HG02852 (cell line): Measurements from ENCODE around the gene SETDB1.
A peak's percentile ranks its signal among the peaks of the same experiment; 100 is the strongest.

Experiments
- ATAC-seq: cut with Tn5 transposase; IDR thresholded peaks from one replicate; pipeline ENCODE4 v1.9.1; 2021; ENCODE audit warnings: mild to moderate bottlenecking, moderate library complexity; ENCODE audit not compliant: unreplicated experiment

SETDB1 gene

GRCh38 chr1:151001602-151002001, 75.4 kb downstream of the SETDB1 start:
- ATAC-seq = no peak

- no peak for ATAC-seq
Measured at GRCh38 chr1:151002051-151002450, 75.9 kb downstream of the SETDB1 start.

GRCh38 chr1:151002611-151003010, 76.4 kb downstream of the SETDB1 start:
- no peak for ATAC-seq

GRCh38 chr1:151003180-151003579, 77.0 kb downstream of the SETDB1 start:
- ATAC-seq = no peak

- no peak for ATAC-seq
Measured at GRCh38 chr1:151005729-151006319, 79.7 kb downstream of the SETDB1 start.

- no peak for ATAC-seq
Measured at GRCh38 chr1:151006327-151007052, 80.3 kb downstream of the SETDB1 start, which contains the start of gene MINDY1. MINDY1 (minus strand) TSS chr1:151006902; CDS start chr1:151002617, 4,285 bp downstream.

GRCh38 chr1:151007853-151008243, 81.7 kb downstream of the SETDB1 start:
- ATAC-seq = no peak

GRCh38 chr1:151008244-151009205, 82.4 kb downstream of the SETDB1 start, which contains the start of gene PRUNE1:
PRUNE1 (plus strand) TSS chr1:151008449; CDS start chr1:151008633, 184 bp downstream.
- ATAC-seq = peak; percentile 61

- ATAC-seq = no peak
Measured at GRCh38 chr1:151009206-151009587, 83.0 kb downstream of the SETDB1 start.

- ATAC-seq = no peak
Measured at GRCh38 chr1:151009674-151010345, 83.6 kb downstream of the SETDB1 start.

GRCh38 chr1:151010346-151010726, 84.2 kb downstream of the SETDB1 start:
- no peak for ATAC-seq

GRCh38 chr1:151011154-151011850, 85.1 kb downstream of the SETDB1 start:
- ATAC-seq = no peak

- ATAC-seq = no peak
Measured at GRCh38 chr1:151012684-151013471, 86.7 kb downstream of the SETDB1 start.

- no peak for ATAC-seq
Measured at GRCh38 chr1:151013518-151013917, 87.4 kb downstream of the SETDB1 start.
